ENCODE measurements around the gene N4BP2L2.

DNA sequence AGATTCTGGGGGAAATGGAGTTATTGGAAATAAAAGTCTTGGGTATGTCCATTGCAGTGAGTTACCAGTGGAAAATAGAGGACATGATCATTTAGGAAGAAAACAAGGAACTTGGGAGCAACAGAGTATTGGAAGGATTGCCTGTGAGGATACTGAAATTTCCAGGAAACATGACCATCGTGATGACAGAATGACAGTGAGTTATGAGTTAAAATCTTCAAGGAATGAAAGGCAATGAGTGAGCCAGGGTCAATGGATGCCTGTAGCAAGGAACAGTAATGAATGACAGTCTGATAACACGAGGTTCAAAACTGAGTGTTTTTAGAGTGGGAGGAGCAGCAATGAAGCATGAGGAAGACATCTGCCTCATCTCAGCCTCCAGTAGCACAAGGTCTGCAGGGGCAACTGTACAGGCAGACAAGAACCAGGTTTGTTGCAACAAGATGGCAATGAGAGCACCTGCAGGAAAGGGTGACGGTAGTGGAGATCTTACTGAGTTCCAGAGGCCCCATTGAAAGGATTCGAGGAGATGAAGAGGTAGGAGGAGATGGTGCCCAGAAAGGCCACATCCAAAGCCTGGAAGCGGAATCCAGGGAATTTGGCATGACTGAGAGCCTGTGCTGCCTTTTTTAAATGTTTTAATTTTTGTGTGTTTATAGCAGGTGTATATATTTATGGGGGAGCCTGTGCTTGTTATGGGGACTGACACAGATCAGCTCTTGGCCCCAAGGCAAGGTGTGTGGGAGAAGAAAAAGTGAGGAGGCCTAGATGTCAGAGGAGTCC lies 154.6 kb downstream of the N4BP2L2 start:
- TF ChIP-seq, protein P1, sequence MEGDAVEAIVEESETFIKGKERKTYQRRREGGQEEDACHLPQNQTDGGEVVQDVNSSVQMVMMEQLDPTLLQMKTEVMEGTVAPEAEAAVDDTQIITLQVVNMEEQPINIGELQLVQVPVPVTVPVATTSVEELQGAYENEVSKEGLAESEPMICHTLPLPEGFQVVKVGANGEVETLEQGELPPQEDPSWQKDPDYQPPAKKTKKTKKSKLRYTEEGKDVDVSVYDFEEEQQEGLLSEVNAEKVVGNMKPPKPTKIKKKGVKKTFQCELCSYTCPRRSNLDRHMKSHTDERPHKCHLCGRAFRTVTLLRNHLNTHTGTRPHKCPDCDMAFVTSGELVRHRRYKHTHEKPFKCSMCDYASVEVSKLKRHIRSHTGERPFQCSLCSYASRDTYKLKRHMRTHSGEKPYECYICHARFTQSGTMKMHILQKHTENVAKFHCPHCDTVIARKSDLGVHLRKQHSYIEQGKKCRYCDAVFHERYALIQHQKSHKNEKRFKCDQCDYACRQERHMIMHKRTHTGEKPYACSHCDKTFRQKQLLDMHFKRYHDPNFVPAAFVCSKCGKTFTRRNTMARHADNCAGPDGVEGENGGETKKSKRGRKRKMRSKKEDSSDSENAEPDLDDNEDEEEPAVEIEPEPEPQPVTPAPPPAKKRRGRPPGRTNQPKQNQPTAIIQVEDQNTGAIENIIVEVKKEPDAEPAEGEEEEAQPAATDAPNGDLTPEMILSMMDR (IDR thresholded peaks at IDR 0.05; ENCODE audit: insufficient read depth, low read depth, low read length) = no peak
- TF ChIP-seq EZH2 (IDR thresholded peaks at IDR 0.05; ENCODE audit: insufficient read depth, low read length) = no peak
